GM12872 (cell line): Measurements from ENCODE around the gene TK2.

Source experiments
- TF ChIP-seq, protein P1 (sequence below): IDR thresholded peaks from 3 replicates; pipeline ENCODE4 v1.5.1; 2011; ENCODE audit warnings: low read depth, mild to moderate bottlenecking, low read length, moderate library complexity; ENCODE audit not compliant: insufficient read depth

TK2 gene

DNA sequence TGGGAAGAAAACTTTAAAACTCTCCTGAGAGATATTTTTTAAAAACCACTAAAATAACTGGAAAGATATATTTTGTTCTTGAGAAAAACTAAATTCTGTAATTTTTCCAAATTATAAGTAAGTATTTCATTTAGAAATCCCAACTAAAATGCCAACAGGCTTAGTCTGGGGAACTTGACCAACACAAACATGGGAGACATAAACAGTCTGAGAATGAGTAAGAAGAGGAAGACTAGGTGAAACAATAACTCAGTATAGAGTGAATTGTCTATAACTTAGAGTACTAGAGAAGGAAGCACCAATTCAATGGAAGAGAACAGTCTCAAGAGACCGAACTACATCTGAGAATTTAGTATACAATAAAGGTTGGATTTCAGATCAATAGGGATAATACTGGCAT is 19.2 kb upstream of the TK2 start:
- TF ChIP-seq, protein P1, sequence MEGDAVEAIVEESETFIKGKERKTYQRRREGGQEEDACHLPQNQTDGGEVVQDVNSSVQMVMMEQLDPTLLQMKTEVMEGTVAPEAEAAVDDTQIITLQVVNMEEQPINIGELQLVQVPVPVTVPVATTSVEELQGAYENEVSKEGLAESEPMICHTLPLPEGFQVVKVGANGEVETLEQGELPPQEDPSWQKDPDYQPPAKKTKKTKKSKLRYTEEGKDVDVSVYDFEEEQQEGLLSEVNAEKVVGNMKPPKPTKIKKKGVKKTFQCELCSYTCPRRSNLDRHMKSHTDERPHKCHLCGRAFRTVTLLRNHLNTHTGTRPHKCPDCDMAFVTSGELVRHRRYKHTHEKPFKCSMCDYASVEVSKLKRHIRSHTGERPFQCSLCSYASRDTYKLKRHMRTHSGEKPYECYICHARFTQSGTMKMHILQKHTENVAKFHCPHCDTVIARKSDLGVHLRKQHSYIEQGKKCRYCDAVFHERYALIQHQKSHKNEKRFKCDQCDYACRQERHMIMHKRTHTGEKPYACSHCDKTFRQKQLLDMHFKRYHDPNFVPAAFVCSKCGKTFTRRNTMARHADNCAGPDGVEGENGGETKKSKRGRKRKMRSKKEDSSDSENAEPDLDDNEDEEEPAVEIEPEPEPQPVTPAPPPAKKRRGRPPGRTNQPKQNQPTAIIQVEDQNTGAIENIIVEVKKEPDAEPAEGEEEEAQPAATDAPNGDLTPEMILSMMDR: no peak

DNA sequence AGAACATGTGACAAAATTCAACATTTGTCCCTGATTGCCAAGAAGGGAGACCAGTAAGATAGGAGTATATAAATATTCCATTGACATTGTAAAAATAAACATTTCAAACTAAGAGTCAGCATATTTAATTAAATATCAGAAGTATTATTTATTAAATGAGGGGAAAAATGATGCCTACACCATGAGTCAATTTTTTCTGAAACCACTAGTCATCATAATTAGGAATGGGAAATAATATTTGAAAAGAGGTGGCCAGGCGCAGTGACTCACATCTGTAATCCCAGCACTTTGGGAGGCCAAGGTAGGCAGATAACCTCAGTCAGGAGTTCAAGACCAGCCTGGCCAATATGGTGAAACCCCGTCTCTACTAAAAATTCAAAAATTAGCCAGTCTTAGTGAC is 18.4 kb upstream of the TK2 start:
- TF ChIP-seq, protein P1: no peak

DNA sequence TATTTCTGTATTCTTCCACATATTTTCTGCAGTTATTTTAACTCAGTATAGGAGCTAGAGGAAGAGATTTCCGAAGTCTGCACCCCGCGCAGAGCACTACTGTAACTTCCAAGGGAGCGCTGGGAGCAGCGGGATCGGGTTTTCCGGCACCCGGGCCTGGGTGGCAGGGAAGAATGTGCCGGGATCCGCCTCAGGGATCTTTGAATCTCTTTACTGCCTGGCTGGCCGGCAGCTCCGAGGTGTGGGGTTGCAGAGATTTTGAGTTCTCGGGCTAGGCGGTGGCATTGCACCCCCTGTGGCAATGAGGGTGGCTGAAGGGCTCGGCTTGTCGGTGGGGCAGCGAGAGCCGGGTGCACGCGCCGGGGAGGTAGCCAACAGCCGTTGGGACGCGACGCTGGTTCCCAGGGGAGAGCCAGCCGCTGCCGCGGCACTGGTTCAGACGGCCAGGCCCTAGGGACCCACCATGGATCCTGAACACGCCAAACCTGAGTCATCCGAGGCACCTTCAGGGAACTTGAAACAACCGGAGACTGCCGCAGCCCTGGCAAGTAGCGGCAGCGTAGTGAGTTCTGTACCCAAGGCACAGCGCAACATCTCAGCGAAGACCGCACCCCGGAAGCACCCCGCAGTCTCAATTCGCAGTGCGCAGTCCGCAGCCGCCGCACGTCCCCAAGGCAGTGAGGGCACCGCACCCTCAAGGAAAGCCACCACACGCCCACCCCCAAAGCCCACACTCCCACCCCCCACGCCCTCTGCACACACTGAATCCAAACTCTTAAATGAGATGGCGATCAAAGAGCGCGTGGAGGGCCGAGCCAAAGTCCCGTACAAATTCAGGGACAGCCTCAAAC is 16.4 kb upstream of the TK2 start, which contains the start of gene CMTM1:
Gene CMTM1 (plus strand): TSS at position 389 of the 851 bp plus-strand sequence. CDS start 75 bp downstream, at position 464.
- TF ChIP-seq, protein P1: no peak

DNA sequence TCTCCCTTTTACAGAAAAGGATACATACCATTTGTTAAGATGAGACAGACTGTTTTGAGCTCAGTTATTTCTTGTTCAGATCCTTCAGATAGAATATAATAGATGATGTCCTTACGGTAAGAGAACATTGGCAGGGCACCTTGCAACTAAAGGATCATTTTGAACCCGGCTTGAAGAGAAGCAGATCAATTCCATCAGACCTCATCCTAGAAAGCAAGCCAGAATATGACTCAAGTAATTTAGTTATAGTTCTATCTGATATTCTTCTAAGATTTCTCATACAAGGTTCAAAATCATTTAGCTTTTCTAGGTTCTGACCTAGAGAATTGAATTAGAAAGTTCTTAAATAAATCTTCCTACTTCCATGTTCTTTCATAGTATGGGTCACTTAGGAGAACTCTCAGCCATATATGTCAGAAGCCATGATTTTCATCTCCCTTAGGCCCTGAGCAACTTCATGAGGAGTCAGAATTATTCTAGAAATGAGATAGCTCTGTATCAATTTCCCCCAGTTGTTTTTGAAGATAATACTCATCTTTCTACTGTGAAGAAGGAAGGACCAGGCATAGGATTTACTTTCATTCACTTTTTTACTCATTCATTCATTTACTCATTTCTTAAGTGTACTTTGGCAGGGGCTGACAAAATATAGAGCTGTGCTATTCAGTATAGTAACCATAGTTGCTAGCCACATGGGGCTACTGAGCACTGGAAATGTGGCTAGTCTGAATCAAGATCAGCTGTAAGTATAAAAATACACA is 13.8 kb upstream of the TK2 start:
- TF ChIP-seq, protein P1: no peak

DNA sequence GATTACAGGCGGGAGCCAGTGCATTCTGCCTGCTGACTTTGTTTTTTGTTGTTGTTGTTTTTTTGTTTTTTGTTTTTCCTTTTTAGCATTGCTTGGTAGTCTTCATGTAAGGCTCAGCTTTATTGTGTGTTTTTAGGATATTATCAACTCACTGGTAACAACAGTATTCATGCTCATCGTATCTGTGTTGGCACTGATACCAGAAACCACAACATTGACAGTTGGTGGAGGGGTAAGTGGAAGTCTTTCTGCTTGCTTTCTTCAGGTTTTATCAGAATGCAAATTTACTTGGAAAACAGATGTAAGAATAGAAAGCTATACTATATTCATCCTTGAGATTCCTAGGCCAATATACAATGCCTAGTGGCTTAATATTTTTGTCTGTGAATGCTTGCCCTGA is 13.1 kb upstream of the TK2 start:
- TF ChIP-seq, protein P1: no peak

DNA sequence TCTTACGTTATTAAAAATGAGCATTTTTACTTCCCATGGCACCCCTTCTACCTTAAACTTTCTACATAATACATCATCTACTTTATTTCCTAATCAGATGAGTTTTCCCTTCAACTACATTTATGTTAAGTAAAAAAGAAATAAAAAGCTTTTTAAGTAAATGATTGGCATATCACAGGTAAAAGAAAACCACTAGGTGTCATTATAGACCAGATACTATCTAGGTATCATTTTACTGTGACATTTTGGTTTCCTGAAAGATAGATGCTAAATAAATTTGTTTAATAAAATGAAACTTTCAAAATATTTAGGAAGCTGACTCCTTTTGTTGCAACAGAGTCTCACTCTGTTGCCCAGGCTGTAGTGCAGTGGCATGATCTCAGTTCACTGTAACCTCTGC is 12.5 kb upstream of the TK2 start:
- TF ChIP-seq, protein P1: no peak

DNA sequence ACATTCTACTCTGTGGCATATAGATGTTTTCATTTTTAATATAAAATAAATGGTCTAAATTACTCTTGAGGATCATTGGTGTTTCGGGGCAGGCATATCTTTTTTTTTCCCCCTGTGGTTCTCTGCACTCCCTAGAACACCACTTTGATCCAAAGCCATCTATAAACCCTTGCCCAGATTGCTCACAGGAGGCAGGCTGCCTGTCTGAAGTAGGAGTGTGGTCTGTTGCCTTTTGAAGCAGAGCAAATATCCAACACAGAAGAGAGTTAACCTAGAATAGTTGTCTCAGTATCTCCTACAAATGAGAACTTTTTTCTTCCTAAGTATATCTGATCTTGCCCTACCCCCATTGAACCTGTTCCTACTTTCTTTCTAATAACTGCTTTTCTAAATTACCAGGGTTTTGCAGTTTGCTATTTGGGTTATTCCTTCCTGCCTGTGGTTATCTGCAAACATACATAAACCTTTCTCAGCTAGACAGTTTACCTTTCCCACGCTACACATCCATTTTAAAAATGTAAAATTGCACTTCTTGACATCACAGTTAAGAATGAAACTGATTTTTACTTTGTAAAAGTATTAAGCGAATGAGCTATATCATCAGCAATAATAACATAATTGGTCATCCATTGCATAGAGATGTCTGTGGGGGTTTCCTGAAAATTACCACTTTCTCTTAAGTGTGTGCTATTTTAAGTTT is 11.6 kb upstream of the TK2 start:
- TF ChIP-seq, protein P1: no peak
